Activated CD4-positive, alpha-beta T cell treated with anti-CD3 and anti-CD28 coated beads, Interleukin-2, amount 10 ng/mL, durations not matched to agents 24 days and 14 days (primary cell): ENCODE results near the gene CDH4. TPM values are rescaled to one million over a fixed set of nuclear protein-coding genes. Genes with fewer than 3 reads are reported as not detected.

Source experiments
- DNase-seq: peaks from one replicate; pipeline ENCODE4 v3.0.0; 2022
- H3K27ac Mint-ChIP-seq: one replicate; pipeline ENCODE4 v1.8.0; 2022; ENCODE audit warnings: mild to moderate bottlenecking, mixed read lengths
- H3K27me3 Mint-ChIP-seq: one replicate; pipeline ENCODE4 v1.8.0; 2022; ENCODE audit warnings: mixed read lengths
- H3K36me3 Mint-ChIP-seq: one replicate; pipeline ENCODE4 v1.8.0; 2022; ENCODE audit warnings: low read depth, mild to moderate bottlenecking, mixed read lengths
- H3K4me1 Mint-ChIP-seq: one replicate; pipeline ENCODE4 v1.8.0; 2021; ENCODE audit warnings: mixed read lengths
- H3K4me3 Mint-ChIP-seq: one replicate; pipeline ENCODE4 v1.8.0; 2022; ENCODE audit warnings: mild to moderate bottlenecking, moderate library complexity, mixed read lengths
- H3K9me3 Mint-ChIP-seq: one replicate; pipeline ENCODE4 v1.8.0; 2021; ENCODE audit warnings: mixed read lengths
- intact Hi-C: fragments of 100-400 bp; cut with micrococcal nuclease; formaldehyde crosslinking; loops from one replicate; pipeline ENCODE4 v1.15.1; 2023
- total RNA-seq: library from RNA; stranded (reverse); gene quantifications from 2 replicates; pipeline ENCODE4 v1.2.3, GENCODE V29; 2022

Gene CDH4
- total RNA-seq, 1 donor from 2014 or later = not detected

- H3K4me3 Mint-ChIP-seq = no peak overlapping the region
Measured at GRCh38 chr20:61437280-61438206, 185.5 kb downstream of the CDH4 start.

GRCh38 chr20:61438285-61438684 lies 186.2 kb downstream of the CDH4 start:
- Mint-ChIP-seq H3K4me3 (no peak overlapping the region), H3K27ac (no peak overlapping the region), H3K4me1 (no peaks in the 10 kb centered on the region), H3K27me3 (no peaks in the 10 kb centered on the region), H3K36me3 (no peaks in the 10 kb centered on the region), H3K9me3 (no peaks in the 10 kb centered on the region)
- intact Hi-C loops = no loop called here
- DNase-seq = no peak

More at GRCh38 chr20:61437280-61438206, 185.5 kb downstream of the CDH4 start:
- H3K27ac Mint-ChIP-seq = no peak overlapping the region
- H3K36me3 Mint-ChIP-seq = no peaks in the 10 kb centered on the region
- H3K27me3 Mint-ChIP-seq = no peaks in the 10 kb centered on the region
- no peaks in the 10 kb centered on the region for H3K9me3 Mint-ChIP-seq
- intact Hi-C loops = no loop called here
- DNase-seq = no peak
- no peaks in the 10 kb centered on the region for H3K4me1 Mint-ChIP-seq

- DNase-seq = no peak
- H3K36me3 Mint-ChIP-seq = no peaks in the 10 kb centered on the region
- H3K27ac Mint-ChIP-seq = no peak overlapping the region
- H3K27me3 Mint-ChIP-seq = no peaks in the 10 kb centered on the region
- H3K4me3 Mint-ChIP-seq = no peak overlapping the region
- no peaks in the 10 kb centered on the region for H3K9me3 Mint-ChIP-seq
- intact Hi-C loops = no loop called here
- H3K4me1 Mint-ChIP-seq = no peaks in the 10 kb centered on the region
Measured at GRCh38 chr20:61439251-61439650, 187.2 kb downstream of the CDH4 start.

GRCh38 chr20:61440548-61441055 lies 188.5 kb downstream of the CDH4 start:
- H3K27me3 Mint-ChIP-seq = no peaks in the 10 kb centered on the region
- H3K27ac Mint-ChIP-seq = no peak overlapping the region
- intact Hi-C loops = no loop called here
- H3K4me3 Mint-ChIP-seq = no peak overlapping the region
- no peaks in the 10 kb centered on the region for H3K4me1 Mint-ChIP-seq
- no peak for DNase-seq
- H3K9me3 Mint-ChIP-seq = no peaks in the 10 kb centered on the region
- H3K36me3 Mint-ChIP-seq = no peaks in the 10 kb centered on the region

- no peak overlapping the region for H3K4me3 Mint-ChIP-seq
- H3K9me3 Mint-ChIP-seq = no peaks in the 10 kb centered on the region
- no peaks in the 10 kb centered on the region for H3K4me1 Mint-ChIP-seq
- H3K27me3 Mint-ChIP-seq = no peaks in the 10 kb centered on the region
- H3K27ac Mint-ChIP-seq = no peak overlapping the region
- DNase-seq = no peak
- H3K36me3 Mint-ChIP-seq = no peaks in the 10 kb centered on the region
- intact Hi-C loops = no loop called here
Measured at GRCh38 chr20:61441537-61441936, 189.5 kb downstream of the CDH4 start.

GRCh38 chr20:61442075-61442670 lies 190.1 kb downstream of the CDH4 start:
- no peak for DNase-seq
- Mint-ChIP-seq H3K4me3 (no peak overlapping the region), H3K4me1 (no peaks in the 10 kb centered on the region), H3K9me3 (no peaks in the 10 kb centered on the region), H3K36me3 (no peaks in the 10 kb centered on the region), H3K27ac (no peak overlapping the region), H3K27me3 (no peaks in the 10 kb centered on the region)
- intact Hi-C loops = no loop called here

- H3K4me1 Mint-ChIP-seq = no peaks in the 10 kb centered on the region
- intact Hi-C loops = no loop called here
- no peak for DNase-seq
- no peaks in the 10 kb centered on the region for H3K36me3 Mint-ChIP-seq
- H3K27me3 Mint-ChIP-seq = no peaks in the 10 kb centered on the region
- H3K27ac Mint-ChIP-seq = no peak overlapping the region
- H3K4me3 Mint-ChIP-seq = no peak overlapping the region
- no peaks in the 10 kb centered on the region for H3K9me3 Mint-ChIP-seq
Measured at GRCh38 chr20:61442718-61443117, 190.7 kb downstream of the CDH4 start.

- H3K9me3 Mint-ChIP-seq = no peaks in the 10 kb centered on the region
- DNase-seq = no peak
- intact Hi-C loops = no loop called here
- H3K4me3 Mint-ChIP-seq = no peak overlapping the region
- H3K27me3 Mint-ChIP-seq = no peaks in the 10 kb centered on the region
- no peak overlapping the region for H3K27ac Mint-ChIP-seq
- H3K36me3 Mint-ChIP-seq = no peaks in the 10 kb centered on the region
- H3K4me1 Mint-ChIP-seq = no peaks in the 10 kb centered on the region
Measured at GRCh38 chr20:61443443-61444126, 191.5 kb downstream of the CDH4 start.

GRCh38 chr20:61444637-61445036 lies 192.6 kb downstream of the CDH4 start:
- DNase-seq = no peak
- no peaks in the 10 kb centered on the region for H3K4me1 Mint-ChIP-seq
- H3K27me3 Mint-ChIP-seq = no peaks in the 10 kb centered on the region
- no peaks in the 10 kb centered on the region for H3K9me3 Mint-ChIP-seq
- H3K36me3 Mint-ChIP-seq = no peaks in the 10 kb centered on the region
- intact Hi-C loops = no loop called here
- H3K4me3 Mint-ChIP-seq = no peak overlapping the region
- H3K27ac Mint-ChIP-seq = no peak overlapping the region

GRCh38 chr20:61445138-61445537 lies 193.1 kb downstream of the CDH4 start:
- no peak for DNase-seq

GRCh38 chr20:61445741-61446140 lies 193.7 kb downstream of the CDH4 start:
- Mint-ChIP-seq H3K27me3 (no peaks in the 10 kb centered on the region), H3K4me1 (no peaks in the 10 kb centered on the region), H3K9me3 (no peaks in the 10 kb centered on the region), H3K4me3 (no peak overlapping the region), H3K27ac (no peak overlapping the region), H3K36me3 (no peaks in the 10 kb centered on the region)
- intact Hi-C loops = no loop called here
- DNase-seq = no peak

More at GRCh38 chr20:61445138-61445537, 193.1 kb downstream of the CDH4 start:
- Mint-ChIP-seq H3K9me3 (no peaks in the 10 kb centered on the region), H3K4me3 (no peak overlapping the region), H3K27ac (no peak overlapping the region), H3K27me3 (no peaks in the 10 kb centered on the region), H3K36me3 (no peaks in the 10 kb centered on the region), H3K4me1 (no peaks in the 10 kb centered on the region)
- intact Hi-C loops = no loop called here

- Mint-ChIP-seq H3K9me3 (no peaks in the 10 kb centered on the region), H3K27me3 (no peaks in the 10 kb centered on the region), H3K4me3 (no peak overlapping the region), H3K36me3 (no peaks in the 10 kb centered on the region), H3K4me1 (no peaks in the 10 kb centered on the region), H3K27ac (no peak overlapping the region)
- DNase-seq = no peak
- intact Hi-C loops = no loop called here
Measured at GRCh38 chr20:61447952-61448351, 195.9 kb downstream of the CDH4 start.

GRCh38 chr20:61448386-61448785 lies 196.3 kb downstream of the CDH4 start:
- no peaks in the 10 kb centered on the region for H3K4me1 Mint-ChIP-seq
- no peak for DNase-seq
- intact Hi-C loops = no loop called here
- H3K36me3 Mint-ChIP-seq = no peaks in the 10 kb centered on the region
- no peak overlapping the region for H3K27ac Mint-ChIP-seq
- H3K27me3 Mint-ChIP-seq = no peaks in the 10 kb centered on the region
- no peaks in the 10 kb centered on the region for H3K9me3 Mint-ChIP-seq
- H3K4me3 Mint-ChIP-seq = no peak overlapping the region

- intact Hi-C loops = no loop called here
- no peaks in the 10 kb centered on the region for H3K9me3 Mint-ChIP-seq
Measured at GRCh38 chr20:61449057-61449609, 197.1 kb downstream of the CDH4 start.

More at GRCh38 chr20:61449057-61449609, 197.1 kb downstream of the CDH4 start:
- no peaks in the 10 kb centered on the region for H3K4me1 Mint-ChIP-seq
- H3K27ac Mint-ChIP-seq = no peak overlapping the region
- no peaks in the 10 kb centered on the region for H3K27me3 Mint-ChIP-seq
- H3K4me3 Mint-ChIP-seq = no peak overlapping the region
- no peaks in the 10 kb centered on the region for H3K36me3 Mint-ChIP-seq
- DNase-seq = no peak
